HG03108 (cell line): Measurements from ENCODE around the gene XKR7.
A peak's percentile ranks its signal among the peaks of the same experiment; 100 is the strongest.
"Not testable (repeated sequence)": the region's sequence is repeated elsewhere in the genome, so short reads cannot be mapped to it uniquely, and the experiment has no call there.

Experiments
- ATAC-seq: cut with Tn5 transposase; IDR thresholded peaks from one replicate; pipeline ENCODE4 v1.9.1; 2021; ENCODE audit warnings: moderate library complexity; ENCODE audit not compliant: unreplicated experiment

Gene XKR7, protein sequence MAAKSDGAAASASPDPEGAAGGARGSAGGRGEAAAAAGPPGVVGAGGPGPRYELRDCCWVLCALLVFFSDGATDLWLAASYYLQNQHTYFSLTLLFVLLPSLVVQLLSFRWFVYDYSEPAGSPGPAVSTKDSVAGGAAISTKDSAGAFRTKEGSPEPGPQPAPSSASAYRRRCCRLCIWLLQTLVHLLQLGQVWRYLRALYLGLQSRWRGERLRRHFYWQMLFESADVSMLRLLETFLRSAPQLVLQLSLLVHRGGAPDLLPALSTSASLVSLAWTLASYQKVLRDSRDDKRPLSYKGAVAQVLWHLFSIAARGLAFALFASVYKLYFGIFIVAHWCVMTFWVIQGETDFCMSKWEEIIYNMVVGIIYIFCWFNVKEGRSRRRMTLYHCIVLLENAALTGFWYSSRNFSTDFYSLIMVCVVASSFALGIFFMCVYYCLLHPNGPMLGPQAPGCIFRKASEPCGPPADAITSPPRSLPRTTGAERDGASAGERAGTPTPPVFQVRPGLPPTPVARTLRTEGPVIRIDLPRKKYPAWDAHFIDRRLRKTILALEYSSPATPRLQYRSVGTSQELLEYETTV

DNA sequence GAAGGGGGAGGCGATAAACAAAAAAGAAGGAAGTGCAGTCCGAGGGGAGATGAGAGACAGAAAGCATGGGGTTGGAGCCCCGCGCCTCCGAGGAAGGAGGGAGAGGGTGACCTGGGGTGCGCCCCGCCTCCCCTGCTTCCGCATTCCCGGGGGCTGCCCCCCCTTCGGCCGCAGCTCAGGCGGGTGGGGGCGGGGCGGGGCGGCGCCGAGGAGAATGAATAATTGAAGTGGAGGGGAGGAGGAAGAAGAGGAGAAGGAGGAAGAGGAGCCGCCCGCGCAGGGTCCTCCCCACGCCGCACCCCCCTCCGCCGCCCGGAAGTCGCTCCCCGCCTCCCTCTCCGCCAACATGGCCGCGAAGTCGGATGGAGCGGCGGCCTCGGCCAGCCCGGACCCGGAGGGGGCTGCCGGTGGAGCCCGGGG is at the start of gene XKR7:
Gene XKR7 (plus strand): TSS at position 322 of the 420 bp plus-strand sequence. CDS start 25 bp downstream, at position 347.
- no peak for ATAC-seq

DNA sequence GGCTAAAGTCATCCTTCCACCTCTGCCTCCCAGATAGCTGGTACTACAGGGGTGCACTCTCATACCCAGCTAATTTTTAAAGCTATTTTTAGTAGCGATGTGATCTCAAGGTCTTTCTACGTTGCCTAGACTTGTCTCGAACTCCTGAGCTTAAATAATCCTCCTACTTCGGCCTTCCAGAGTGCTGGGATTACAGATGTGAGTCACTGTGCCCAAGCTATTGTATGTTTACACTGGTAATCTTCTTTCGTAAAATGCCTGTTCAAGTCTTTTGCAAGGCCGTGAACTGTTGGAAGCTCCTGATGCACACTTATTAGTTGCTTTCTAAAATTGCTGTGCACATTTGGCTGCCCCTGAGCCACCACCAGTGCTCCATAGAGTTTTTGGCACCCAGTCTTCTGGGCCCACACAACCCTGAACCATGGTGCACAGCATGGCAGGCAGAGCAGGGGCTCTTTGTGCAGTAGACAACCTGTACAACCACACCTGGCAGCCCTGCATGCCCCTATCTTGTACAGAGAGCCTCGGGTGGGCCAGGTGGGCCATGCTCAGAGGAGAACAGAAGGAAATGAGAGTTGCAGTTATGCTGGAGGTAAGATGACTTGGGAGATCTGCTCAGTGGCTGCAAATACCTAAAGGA is 49.4 kb upstream of the XKR7 start:
- no peak for ATAC-seq

DNA sequence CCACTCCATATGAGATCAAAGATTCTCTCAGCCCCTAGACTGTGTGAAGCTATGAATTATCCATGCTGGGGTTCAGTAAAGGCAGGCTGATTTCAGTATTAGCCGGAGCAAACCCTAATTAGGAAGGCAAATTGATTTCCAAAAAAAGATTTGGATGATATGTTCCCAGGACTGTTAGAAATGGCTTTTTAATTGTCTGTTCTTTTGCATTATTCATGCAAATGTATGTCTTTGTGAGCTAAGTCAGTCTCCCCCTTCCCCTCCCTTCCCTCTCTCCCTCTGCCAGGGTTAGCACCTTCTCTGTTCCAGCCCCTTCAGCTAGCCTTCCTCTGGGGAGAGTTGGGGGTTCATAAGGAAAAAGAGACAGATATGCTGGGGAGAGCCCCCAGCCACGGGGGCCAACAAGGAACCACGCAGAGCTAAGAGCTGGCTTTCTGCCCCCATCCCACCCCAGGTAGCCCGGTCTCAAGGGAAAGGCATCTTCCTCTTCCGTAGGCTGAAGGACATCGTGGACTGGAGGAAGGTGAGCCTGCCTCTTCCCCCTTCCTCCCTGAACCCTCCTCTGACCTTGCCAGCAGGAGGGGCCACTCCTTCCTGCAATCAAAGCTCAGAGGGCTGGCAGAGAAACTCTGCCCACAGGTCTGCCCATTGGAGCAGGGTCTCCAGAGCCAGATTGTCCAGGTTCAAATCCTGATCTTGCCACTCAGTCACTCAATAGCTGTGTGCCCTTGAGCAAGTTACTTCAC is 48.4 kb upstream of the XKR7 start:
- ATAC-seq = no peak

DNA sequence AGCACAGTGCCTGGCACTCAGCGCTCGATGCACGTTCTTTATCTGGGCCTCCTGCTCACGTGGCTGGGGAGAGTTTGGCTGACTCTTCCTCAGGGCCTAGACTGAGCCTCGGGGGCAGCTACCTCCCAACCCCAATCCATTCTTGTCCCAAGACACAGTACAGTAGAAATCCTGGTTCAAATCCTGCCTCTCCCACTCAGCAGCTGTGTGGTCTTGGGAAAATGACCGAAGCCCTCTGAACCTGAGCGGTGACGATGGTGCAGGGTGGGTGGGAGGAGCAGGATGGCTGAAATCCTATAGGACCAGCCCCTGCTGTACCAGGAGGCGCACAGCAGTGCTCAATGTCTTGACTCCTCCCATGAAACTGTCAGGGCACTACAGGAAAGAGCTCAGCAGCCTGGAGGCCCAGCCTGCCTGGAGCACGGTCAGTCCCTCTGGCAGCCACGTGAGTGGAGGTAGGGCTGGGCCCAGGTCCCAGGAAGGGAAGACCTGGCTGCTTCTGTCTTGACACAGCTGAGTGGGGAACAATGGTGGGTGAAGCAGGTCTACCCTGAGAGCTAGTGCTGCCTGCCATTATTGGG is 47.6 kb upstream of the XKR7 start:
- ATAC-seq = no peak

DNA sequence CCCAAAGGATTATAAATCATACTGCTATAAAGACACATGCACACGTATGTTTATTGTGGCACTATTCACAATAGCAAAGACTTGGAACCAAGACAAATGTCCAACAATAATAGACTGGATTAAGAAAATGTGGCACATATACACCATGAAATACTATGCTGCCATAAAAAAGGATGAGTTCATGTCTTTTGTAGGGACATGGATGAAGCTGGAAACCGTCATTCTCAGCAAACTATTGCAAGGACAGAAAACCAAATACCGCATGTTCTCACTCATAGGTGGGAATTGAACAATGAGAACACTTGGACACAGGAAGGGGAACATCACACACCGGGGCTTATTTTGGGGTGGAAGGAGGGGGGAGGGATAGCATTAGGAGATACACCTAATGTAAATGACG is 46.5 kb upstream of the XKR7 start:
- ATAC-seq = not testable (repeated sequence)

DNA sequence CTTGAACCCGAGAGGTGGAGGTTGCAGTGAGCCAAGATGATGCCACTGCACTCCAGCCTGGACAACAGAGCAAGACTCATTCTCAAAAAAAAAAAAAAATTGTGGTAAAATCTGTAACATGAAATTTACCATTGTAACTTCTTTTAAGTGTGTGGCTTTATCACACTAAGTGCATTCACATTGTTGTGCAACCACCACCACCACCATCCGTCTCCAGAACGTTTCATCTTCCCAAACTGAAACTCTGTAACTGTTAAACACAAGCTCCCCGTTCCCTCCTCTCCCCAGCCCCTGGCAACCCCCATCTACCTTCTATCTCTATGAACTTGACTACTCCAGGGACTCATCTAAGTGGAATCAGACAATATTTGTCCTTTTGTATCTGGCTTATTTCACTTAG is 45.8 kb upstream of the XKR7 start:
- no peak for ATAC-seq

DNA sequence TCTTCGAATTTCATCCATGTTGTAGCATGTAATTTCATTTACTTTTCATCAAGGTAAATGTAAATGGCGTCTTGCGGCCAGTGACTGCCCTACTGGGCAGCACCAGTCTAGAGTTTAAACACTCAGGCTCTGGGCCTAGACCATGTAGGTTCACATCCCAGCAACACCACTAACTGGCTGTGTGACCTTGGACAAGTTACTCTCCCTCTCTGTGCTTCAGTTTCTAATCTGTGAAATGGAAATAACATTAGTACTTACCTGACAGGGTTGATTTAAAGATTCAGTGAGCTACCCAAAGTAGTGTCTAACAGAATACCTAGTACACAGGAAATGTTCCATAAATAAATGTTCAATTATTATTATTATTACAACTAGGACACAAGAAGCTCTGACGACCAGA is 45.4 kb upstream of the XKR7 start:
- ATAC-seq = no peak

DNA sequence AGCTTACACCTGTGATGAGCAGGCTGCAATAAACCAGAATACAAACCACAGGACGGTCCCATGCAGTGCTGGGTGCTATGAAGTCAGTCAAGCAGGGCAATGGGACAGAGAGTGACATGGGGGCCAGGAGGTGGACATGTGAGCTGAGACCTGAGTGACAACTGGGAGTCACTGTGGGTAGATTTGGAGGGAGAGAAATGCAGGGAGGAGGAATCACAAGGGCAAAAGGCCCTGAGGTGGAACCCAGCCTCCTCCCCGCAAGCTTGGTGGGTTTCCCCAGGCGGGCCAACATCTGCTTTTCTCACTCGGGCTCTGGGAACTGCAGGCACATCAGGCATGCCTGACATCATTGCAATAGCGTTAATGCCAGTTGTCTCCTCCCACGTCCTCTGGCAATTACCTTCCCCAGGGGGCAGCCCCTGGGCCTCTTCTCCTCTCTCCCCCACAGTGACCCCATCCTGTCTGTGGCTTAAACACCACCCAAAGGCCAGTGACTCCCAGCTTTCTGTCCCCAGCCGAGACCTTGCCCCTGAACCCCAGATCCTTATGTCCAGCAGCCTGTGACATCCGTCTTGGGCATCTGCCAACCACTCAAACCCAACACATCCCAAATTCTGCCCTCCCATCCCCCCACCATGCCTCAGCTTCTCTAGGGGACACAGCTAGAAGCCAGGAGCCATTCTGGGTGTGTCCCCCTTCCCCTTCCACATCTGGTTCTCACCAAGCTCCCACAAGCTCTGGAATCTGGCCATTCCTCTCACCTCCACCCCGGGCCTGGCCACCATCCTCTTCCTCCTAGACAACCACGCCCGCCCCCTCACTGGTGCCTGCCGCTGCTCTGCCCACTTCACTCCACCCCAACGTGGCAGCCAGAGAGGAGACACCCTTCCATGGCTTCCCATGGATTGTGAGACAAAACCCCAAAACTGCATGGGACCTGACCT is 44.3 kb upstream of the XKR7 start:
- peak; percentile 61 for ATAC-seq

DNA sequence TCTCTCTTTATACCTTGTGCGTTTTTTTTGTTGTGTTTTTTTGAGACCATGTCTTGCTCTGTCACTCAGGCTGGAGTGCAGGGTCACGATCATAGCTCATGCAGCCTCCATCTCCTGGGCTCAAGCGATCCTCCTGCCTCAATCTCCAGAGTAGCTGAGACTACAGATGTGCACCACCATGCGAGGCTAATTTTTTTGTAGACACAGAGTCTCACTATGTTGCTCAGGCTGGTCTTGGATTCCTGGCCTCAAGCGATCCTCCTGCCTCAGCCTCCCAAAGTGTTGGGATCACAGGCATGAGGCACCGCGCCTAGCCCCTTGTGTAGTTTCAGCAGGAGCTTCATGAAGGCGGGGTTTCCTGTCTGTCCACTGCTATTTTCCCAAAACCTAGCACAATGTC is 43.4 kb upstream of the XKR7 start:
- no peak for ATAC-seq

DNA sequence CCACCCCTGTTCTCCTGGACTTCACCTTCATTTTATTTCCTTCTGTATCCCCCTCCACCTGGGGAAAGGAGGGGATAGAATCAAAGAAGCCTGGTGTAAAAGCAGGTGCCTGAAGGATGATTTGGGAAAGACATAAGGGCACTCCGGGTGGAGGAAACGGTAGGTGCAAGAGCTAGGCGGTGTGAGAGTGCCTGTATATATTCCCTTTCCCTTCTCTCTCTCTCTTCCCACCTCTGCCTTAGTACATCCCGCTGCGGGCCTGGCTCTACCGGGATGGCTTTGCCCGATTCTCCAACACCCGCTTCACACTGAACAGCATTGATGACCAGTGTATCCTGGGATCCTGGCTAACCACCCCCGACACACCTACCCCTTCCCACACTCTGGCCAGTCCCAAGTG is 42.3 kb upstream of the XKR7 start:
- ATAC-seq = no peak

DNA sequence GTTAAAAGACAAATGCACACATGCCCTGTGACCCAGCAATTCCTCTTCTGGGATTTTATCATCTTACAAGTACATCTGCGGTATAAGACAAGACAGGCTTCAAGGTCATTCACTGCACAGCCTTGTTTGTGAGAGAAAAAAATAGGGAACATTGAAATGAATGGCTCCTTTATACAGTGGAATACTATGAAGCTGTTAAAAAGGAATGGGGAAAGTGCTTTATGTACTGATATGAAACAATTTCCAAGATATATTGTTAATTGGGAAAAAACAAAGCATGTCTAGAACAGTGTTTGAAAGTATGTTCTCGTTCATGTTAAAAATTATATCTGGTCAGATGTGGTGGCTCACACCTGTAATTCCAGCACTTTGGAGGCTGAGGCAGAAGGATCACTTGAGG is 41.5 kb upstream of the XKR7 start:
- no peak for ATAC-seq

DNA sequence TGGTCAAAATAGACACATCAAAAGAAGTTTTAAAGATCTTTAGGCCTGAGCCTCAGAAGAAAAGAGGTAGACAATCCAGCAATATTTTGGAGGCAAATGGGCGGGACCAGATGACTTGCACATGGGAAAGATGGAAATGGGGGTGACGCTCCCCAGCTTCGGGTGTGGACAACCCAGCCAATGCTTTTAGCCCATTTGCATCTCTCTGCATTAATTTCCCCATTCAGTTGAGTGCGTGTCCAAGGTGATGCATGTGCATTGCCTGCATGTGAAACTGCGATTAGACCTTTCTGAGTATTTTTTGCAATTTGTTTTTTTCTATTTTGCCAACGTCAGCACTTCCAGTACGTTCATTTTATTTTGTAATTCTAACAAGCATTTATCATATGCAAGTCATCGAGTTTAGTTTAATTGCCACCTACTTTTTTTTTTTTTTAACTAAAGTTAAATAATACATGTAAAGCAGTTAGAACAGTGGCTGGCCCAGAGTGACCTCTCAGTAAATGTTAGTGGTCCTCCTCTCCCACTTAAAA is 40.3 kb upstream of the XKR7 start:
- ATAC-seq = no peak

DNA sequence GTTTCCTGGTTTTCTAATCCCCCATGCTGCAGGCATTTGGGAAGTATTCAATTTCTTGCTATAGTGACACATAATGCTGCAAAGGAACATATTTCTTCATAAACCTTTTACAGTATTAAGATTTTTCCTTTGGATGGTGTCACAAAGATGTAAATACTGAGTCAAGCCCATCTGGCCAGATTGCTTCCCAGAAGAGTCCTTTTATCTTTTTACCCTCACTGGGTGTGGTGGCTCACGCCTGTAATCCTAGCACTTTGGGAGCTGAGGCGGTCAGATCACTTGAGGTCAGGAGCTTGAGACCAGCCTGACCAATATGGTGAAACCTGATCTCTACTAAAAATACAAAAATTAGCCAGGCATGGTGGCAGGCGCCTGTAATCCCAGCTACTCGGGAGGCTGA is 38.3 kb upstream of the XKR7 start:
- ATAC-seq = not testable (repeated sequence)

DNA sequence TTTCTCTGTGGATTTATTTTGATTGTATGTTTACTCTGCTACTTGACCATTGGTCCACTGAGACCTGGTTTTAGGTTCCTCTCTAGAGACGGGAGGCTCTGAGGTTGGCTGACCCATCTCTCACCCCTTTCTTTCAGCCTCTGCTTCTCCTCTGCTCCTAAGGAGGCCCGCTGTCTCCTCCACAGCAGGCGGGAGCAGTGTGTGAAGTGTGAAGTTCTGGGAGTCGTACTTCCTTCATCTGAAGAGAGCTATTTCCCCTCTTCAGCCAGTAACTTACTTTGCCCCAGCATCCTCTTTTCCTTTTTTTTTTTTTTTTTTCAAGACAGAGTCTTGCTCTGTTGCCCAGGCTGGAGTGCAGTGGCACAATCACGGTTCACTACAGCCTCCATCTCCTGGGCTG is 37.2 kb upstream of the XKR7 start:
- no peak for ATAC-seq

DNA sequence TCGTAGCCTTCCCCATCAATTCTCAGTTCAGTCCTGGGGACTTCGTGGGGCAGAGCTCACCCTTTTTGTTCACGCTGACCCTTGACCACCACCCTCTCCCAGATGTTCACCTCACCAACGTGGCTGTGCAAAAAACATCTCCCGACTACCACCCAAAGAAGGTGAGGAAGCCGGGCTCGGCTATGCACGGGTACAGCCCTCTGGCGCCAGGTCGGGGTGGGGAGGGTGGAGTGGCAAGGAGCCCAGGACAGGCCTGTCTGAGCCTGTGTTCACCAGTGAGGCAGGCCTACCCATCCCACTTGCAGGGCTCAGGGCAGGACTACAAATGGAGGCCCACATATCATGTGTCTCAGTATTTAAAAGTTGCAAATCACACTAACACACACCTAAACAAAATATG is 34.3 kb upstream of the XKR7 start:
- ATAC-seq = no peak

DNA sequence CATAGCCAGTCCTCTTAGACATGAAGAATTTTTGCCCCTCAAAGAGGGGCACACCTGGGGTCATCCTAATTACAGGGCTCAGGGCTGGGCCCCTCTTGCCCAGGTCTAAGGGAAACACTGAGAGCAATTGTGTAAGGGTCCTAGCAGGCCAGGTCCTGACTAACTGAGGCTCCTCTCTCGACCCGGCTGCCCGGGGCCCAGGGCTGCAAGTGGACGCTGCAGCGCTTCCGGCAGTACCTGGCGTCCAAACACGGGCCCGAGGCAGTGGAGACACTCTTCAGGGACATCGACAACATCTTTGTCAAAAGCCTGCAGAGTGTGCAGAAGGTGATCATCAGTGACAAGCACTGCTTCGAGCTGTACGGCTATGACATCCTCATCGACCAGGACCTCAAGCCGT is 33.5 kb upstream of the XKR7 start:
- ATAC-seq = no peak

DNA sequence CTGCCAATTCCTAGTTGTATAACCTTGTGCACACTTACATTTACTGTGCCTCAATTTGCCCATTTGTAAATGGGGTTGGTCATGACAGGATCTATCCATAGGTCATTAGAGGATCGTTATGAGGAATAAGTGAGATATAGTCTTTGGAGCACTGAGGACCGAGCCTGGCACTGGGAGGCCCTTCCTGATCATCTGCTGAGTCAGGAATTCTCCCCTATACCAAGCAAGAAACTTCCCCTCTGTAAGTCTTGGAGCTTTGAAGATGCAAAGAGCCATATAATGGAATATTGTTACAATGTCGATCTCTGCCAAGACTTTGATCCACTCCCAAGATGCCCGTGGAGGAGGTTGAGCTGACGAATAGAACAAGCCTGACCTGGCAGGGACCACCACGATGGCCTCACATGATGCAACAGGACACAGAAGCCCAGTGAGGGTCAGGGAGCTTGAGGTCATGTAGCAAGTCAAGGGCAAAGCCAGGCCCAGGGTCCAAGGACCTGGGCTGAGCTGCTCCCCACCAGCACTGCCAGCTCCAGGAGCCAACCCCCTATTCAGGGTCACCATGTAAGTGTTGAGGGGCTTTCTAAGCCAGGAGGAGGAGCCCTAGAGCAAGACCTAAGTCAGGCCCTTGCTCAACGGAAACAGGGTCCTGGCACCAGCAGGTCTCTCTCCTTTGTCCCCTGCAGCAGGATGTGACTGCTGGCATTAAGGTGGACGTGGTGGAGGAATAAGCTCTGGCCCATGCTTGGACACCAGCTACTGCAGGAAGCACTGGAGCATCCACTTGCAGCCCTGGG is 32.8 kb upstream of the XKR7 start:
- ATAC-seq = no peak

DNA sequence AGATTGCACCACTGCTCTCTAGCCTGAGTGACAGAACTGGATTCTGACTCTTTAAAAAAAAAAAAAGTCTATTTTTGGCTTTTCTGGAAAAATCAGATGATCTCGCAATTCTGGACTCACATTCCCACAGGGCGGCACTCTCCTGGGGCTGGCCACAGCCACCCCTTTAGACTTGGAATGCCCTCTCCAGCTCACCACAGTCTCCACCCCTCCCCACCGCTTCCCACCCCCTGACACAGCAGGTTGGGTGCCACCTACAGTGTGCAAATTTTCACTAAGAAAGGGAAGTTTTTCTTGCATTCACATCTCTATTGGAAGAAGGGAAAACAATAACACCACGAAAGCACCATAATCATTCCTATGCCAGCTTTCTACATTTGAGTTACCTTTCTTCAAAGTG is 31.5 kb upstream of the XKR7 start:
- no peak for ATAC-seq

DNA sequence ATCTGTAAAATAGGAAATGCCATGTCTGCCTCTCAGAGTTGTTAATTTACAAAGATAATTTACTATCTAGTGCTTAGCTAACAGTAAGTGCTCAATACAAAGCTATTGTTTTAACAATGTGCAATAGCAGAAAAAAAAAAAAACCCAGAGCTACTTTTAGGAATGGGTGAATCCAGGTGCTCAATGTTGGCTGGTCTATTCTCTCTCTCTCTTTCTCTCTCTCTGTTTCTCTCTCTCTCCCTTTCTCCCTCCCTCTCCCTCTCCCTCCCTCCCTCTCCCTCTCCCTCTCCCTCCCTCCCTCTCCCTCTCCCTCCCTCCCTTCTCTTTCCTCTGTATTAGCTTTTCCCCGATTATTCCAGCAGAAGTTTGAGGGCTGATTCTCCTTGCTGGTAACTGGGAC is 30.1 kb upstream of the XKR7 start:
- no peak for ATAC-seq
